GM19240 (cell line): ENCODE measurements around the gene BMP2K.
A peak's percentile ranks its signal among the peaks of the same experiment; 100 is the strongest.

ENCODE experiments used
- DNase-seq: peaks from one replicate; pipeline ENCODE4 v3.0.0; 2011; ENCODE audit warnings: low spot score; ENCODE audit not compliant: insufficient read length

Gene BMP2K

GRCh38 chr4:78926826-78927225, 150.7 kb downstream of the BMP2K start:
- no peak for DNase-seq

- no peak for DNase-seq
Measured at GRCh38 chr4:78928835-78929234, 152.7 kb downstream of the BMP2K start.

GRCh38 chr4:78930016-78930629, 154.0 kb downstream of the BMP2K start:
- DNase-seq = no peak

- no peak for DNase-seq
Measured at GRCh38 chr4:78936989-78937388, 160.8 kb downstream of the BMP2K start.

GRCh38 chr4:78937837-78938236, 161.7 kb downstream of the BMP2K start:
- DNase-seq = no peak

- DNase-seq = no peak
Measured at GRCh38 chr4:78938474-78938867, 162.3 kb downstream of the BMP2K start.

- DNase-seq = peak; percentile 45
Measured at GRCh38 chr4:78938868-78939666, 162.9 kb downstream of the BMP2K start, which contains the start of gene PAQR3. PAQR3 (minus strand) TSS chr4:78939438; CDS start chr4:78939224, 214 bp downstream.

- no peak for DNase-seq
Measured at GRCh38 chr4:78939667-78940008, 163.5 kb downstream of the BMP2K start.

GRCh38 chr4:78940752-78941151, 164.6 kb downstream of the BMP2K start:
- no peak for DNase-seq

GRCh38 chr4:78944381-78944780, 168.2 kb downstream of the BMP2K start:
- DNase-seq = no peak

GRCh38 chr4:78945651-78946179, 169.6 kb downstream of the BMP2K start:
- DNase-seq = no peak

- DNase-seq = no peak
Measured at GRCh38 chr4:78949735-78950134, 173.6 kb downstream of the BMP2K start.

GRCh38 chr4:78951862-78952472, 175.8 kb downstream of the BMP2K start:
- peak; percentile 4 for DNase-seq

GRCh38 chr4:78953231-78953630, 177.1 kb downstream of the BMP2K start:
- no peak for DNase-seq

- no peak for DNase-seq
Measured at GRCh38 chr4:78953769-78954666, 177.9 kb downstream of the BMP2K start.

- no peak for DNase-seq
Measured at GRCh38 chr4:78956975-78957374, 180.8 kb downstream of the BMP2K start.

GRCh38 chr4:78960926-78961325, 184.8 kb downstream of the BMP2K start:
- DNase-seq = no peak
